ENCODE results near the gene LIPE.

The LIPE gene

GRCh38 chr19:42422901-42423461 is 4.2 kb downstream of the LIPE start:
- H3K9ac ChIP-seq (ENCODE audit: low read length) = peak overlapping the region; percentile 66
- H3K9me3 ChIP-seq (ENCODE audit: control insufficient read depth, low read length) = no peaks in the 10 kb centered on the region
- H3K27me3 ChIP-seq (ENCODE audit: control insufficient read depth, insufficient read depth, low read length) = peaks cover 4% of the 10 kb centered on the region
- peak overlapping the region; percentile 74 for H3K4me3 ChIP-seq (ENCODE audit: low read length)
- peaks cover 42% of the 10 kb centered on the region for H3K4me1 ChIP-seq (ENCODE audit: control insufficient read depth, insufficient read depth, low read length)
- peaks cover 3% of the 10 kb centered on the region for H3K36me3 ChIP-seq (ENCODE audit: control insufficient read depth, insufficient read depth, low read length)

GRCh38 chr19:42422092-42422900 is 4.9 kb downstream of the LIPE start:
- peak overlapping the region; percentile 66 for H3K9ac ChIP-seq (ENCODE audit: low read length)
- peaks cover 3% of the 10 kb centered on the region for H3K36me3 ChIP-seq (ENCODE audit: control insufficient read depth, insufficient read depth, low read length)
- H3K27me3 ChIP-seq (ENCODE audit: control insufficient read depth, insufficient read depth, low read length) = peaks cover 4% of the 10 kb centered on the region
- H3K9me3 ChIP-seq (ENCODE audit: control insufficient read depth, low read length) = no peaks in the 10 kb centered on the region
- H3K4me1 ChIP-seq (ENCODE audit: control insufficient read depth, insufficient read depth, low read length) = peaks cover 42% of the 10 kb centered on the region
- peak overlapping the region; percentile 74 for H3K4me3 ChIP-seq (ENCODE audit: low read length)

- Histone ChIP-seq H3K27me3 (ENCODE audit: control insufficient read depth, insufficient read depth, low read length) (peaks cover 4% of the 10 kb centered on the region), H3K9ac (ENCODE audit: low read length) (no peak overlapping the region), H3K4me3 (ENCODE audit: low read length) (no peak overlapping the region)
These were observed 5.6 kb downstream of the LIPE start for GRCh38 chr19:42421591-42422031.

GRCh38 chr19:42421101-42421500 is 6.1 kb downstream of the LIPE start:
- Histone ChIP-seq H3K27me3 (ENCODE audit: control insufficient read depth, insufficient read depth, low read length) (peaks cover 4% of the 10 kb centered on the region), H3K9ac (ENCODE audit: low read length) (no peak overlapping the region), H3K9me3 (ENCODE audit: control insufficient read depth, low read length) (no peaks in the 10 kb centered on the region), H3K4me1 (ENCODE audit: control insufficient read depth, insufficient read depth, low read length) (peaks cover 42% of the 10 kb centered on the region), H3K36me3 (ENCODE audit: control insufficient read depth, insufficient read depth, low read length) (no peaks in the 10 kb centered on the region), H3K4me3 (ENCODE audit: low read length) (no peak overlapping the region)

More at GRCh38 chr19:42421591-42422031, 5.6 kb downstream of the LIPE start:
- peaks cover 42% of the 10 kb centered on the region for H3K4me1 ChIP-seq (ENCODE audit: control insufficient read depth, insufficient read depth, low read length)
- peaks cover 3% of the 10 kb centered on the region for H3K36me3 ChIP-seq (ENCODE audit: control insufficient read depth, insufficient read depth, low read length)
- H3K9me3 ChIP-seq (ENCODE audit: control insufficient read depth, low read length) = no peaks in the 10 kb centered on the region

- Histone ChIP-seq H3K4me1 (ENCODE audit: control insufficient read depth, insufficient read depth, low read length) (peaks cover 42% of the 10 kb centered on the region), H3K9ac (ENCODE audit: low read length) (no peak overlapping the region), H3K27me3 (ENCODE audit: control insufficient read depth, insufficient read depth, low read length) (peaks cover 4% of the 10 kb centered on the region), H3K36me3 (ENCODE audit: control insufficient read depth, insufficient read depth, low read length) (no peaks in the 10 kb centered on the region), H3K9me3 (ENCODE audit: control insufficient read depth, low read length) (no peaks in the 10 kb centered on the region), H3K4me3 (ENCODE audit: low read length) (no peak overlapping the region)
These were observed 7.1 kb downstream of the LIPE start for GRCh38 chr19:42420055-42420544.

GRCh38 chr19:42419309-42419708 is 7.9 kb downstream of the LIPE start:
- peaks cover 39% of the 10 kb centered on the region for H3K4me1 ChIP-seq (ENCODE audit: control insufficient read depth, insufficient read depth, low read length)
- H3K9me3 ChIP-seq (ENCODE audit: control insufficient read depth, low read length) = no peaks in the 10 kb centered on the region
- peaks cover 2% of the 10 kb centered on the region for H3K27me3 ChIP-seq (ENCODE audit: control insufficient read depth, insufficient read depth, low read length)
- H3K4me3 ChIP-seq (ENCODE audit: low read length) = no peak overlapping the region
- no peak overlapping the region for H3K9ac ChIP-seq (ENCODE audit: low read length)
- no peaks in the 10 kb centered on the region for H3K36me3 ChIP-seq (ENCODE audit: control insufficient read depth, insufficient read depth, low read length)

- no peak overlapping the region for H3K4me3 ChIP-seq (ENCODE audit: low read length)
- peaks cover 15% of the 10 kb centered on the region for H3K4me1 ChIP-seq (ENCODE audit: control insufficient read depth, insufficient read depth, low read length)
- no peaks in the 10 kb centered on the region for H3K27me3 ChIP-seq (ENCODE audit: control insufficient read depth, insufficient read depth, low read length)
- no peaks in the 10 kb centered on the region for H3K9me3 ChIP-seq (ENCODE audit: control insufficient read depth, low read length)
- H3K36me3 ChIP-seq (ENCODE audit: control insufficient read depth, insufficient read depth, low read length) = no peaks in the 10 kb centered on the region
- H3K9ac ChIP-seq (ENCODE audit: low read length) = no peak overlapping the region
These were observed 14.5 kb downstream of the LIPE start for GRCh38 chr19:42412661-42413076.

- no peak overlapping the region for H3K4me3 ChIP-seq (ENCODE audit: low read length)
- H3K36me3 ChIP-seq (ENCODE audit: control insufficient read depth, insufficient read depth, low read length) = no peaks in the 10 kb centered on the region
- no peaks in the 10 kb centered on the region for H3K27me3 ChIP-seq (ENCODE audit: control insufficient read depth, insufficient read depth, low read length)
- H3K9me3 ChIP-seq (ENCODE audit: control insufficient read depth, low read length) = no peaks in the 10 kb centered on the region
- peaks cover 15% of the 10 kb centered on the region for H3K4me1 ChIP-seq (ENCODE audit: control insufficient read depth, insufficient read depth, low read length)
- no peak overlapping the region for H3K9ac ChIP-seq (ENCODE audit: low read length)
These were observed 15.0 kb downstream of the LIPE start for GRCh38 chr19:42412227-42412626.

GRCh38 chr19:42411581-42412178 is 15.5 kb downstream of the LIPE start:
- Histone ChIP-seq H3K9me3 (ENCODE audit: control insufficient read depth, low read length) (no peaks in the 10 kb centered on the region), H3K27me3 (ENCODE audit: control insufficient read depth, insufficient read depth, low read length) (no peaks in the 10 kb centered on the region), H3K36me3 (ENCODE audit: control insufficient read depth, insufficient read depth, low read length) (no peaks in the 10 kb centered on the region), H3K4me1 (ENCODE audit: control insufficient read depth, insufficient read depth, low read length) (peaks cover 15% of the 10 kb centered on the region), H3K4me3 (ENCODE audit: low read length) (no peak overlapping the region), H3K9ac (ENCODE audit: low read length) (no peak overlapping the region)

- H3K27me3 ChIP-seq (ENCODE audit: control insufficient read depth, insufficient read depth, low read length) = no peaks in the 10 kb centered on the region
- no peak overlapping the region for H3K4me3 ChIP-seq (ENCODE audit: low read length)
- peaks cover 15% of the 10 kb centered on the region for H3K4me1 ChIP-seq (ENCODE audit: control insufficient read depth, insufficient read depth, low read length)
- H3K9ac ChIP-seq (ENCODE audit: low read length) = no peak overlapping the region
- peaks cover 4% of the 10 kb centered on the region for H3K36me3 ChIP-seq (ENCODE audit: control insufficient read depth, insufficient read depth, low read length)
- H3K9me3 ChIP-seq (ENCODE audit: control insufficient read depth, low read length) = no peaks in the 10 kb centered on the region
These were observed 16.8 kb downstream of the LIPE start for GRCh38 chr19:42410371-42410770.

- Histone ChIP-seq H3K27me3 (ENCODE audit: control insufficient read depth, insufficient read depth, low read length) (no peaks in the 10 kb centered on the region), H3K9ac (ENCODE audit: low read length) (no peak overlapping the region), H3K4me3 (ENCODE audit: low read length) (no peak overlapping the region), H3K36me3 (ENCODE audit: control insufficient read depth, insufficient read depth, low read length) (peaks cover 4% of the 10 kb centered on the region), H3K4me1 (ENCODE audit: control insufficient read depth, insufficient read depth, low read length) (peaks cover 15% of the 10 kb centered on the region), H3K9me3 (ENCODE audit: control insufficient read depth, low read length) (no peaks in the 10 kb centered on the region)
These were observed 17.7 kb downstream of the LIPE start for GRCh38 chr19:42409477-42409876.

- Histone ChIP-seq H3K36me3 (ENCODE audit: control insufficient read depth, insufficient read depth, low read length) (peaks cover 4% of the 10 kb centered on the region), H3K4me1 (ENCODE audit: control insufficient read depth, insufficient read depth, low read length) (peaks cover 15% of the 10 kb centered on the region), H3K9ac (ENCODE audit: low read length) (no peak overlapping the region), H3K4me3 (ENCODE audit: low read length) (no peak overlapping the region), H3K9me3 (ENCODE audit: control insufficient read depth, low read length) (no peaks in the 10 kb centered on the region), H3K27me3 (ENCODE audit: control insufficient read depth, insufficient read depth, low read length) (no peaks in the 10 kb centered on the region)
These were observed 19.4 kb downstream of the LIPE start for GRCh38 chr19:42407816-42408175.
